Measurements from ENCODE around the gene DNAH3. TPM values are rescaled to one million over a fixed set of nuclear protein-coding genes. Genes with fewer than 3 reads are reported as not detected.

The DNAH3 gene
- total and polyA plus RNA-seq, 2 of the 8 experiments (the other 6 are each of a cell fraction or from before 2014, with no cell fraction given): 0.57 to 0.71 TPM

- no peak for FAIRE-seq
- H4K5ac ChIP-seq (ENCODE audit: insufficient read length, low read depth, low read length): no peak overlapping the region
- no peaks in the 10 kb centered on the region for H3K79me2 ChIP-seq (ENCODE audit: control insufficient read depth in 1 of 2, insufficient read depth in 2 of 2, low read length in 2 of 2)
- H4K8ac ChIP-seq (ENCODE audit: extremely low read depth, insufficient read depth, low read length): no peak overlapping the region
- no peak overlapping the region for H3K56ac ChIP-seq (replicated peaks; ENCODE audit: insufficient read length, low read depth, low read length)
- H3K79me1 ChIP-seq (ENCODE audit: low read depth, low read length): no peaks in the 10 kb centered on the region
- no peaks in the 10 kb centered on the region for H3K4me1 ChIP-seq (replicated peaks in 1 of 4; ENCODE audit: control insufficient read depth in 3 of 4, insufficient read depth in 4 of 4, low read length in 3 of 4)
- H2BK15ac ChIP-seq (ENCODE audit: low read length): no peak overlapping the region
- 98% methylated on average over 5 of the region's 5 CpGs; no CpG with 5 or more reads in 1 of the 2 experiments for WGBS, 2 experiments (ENCODE audit: extremely low coverage in 1 of 2, insufficient coverage in 1 of 2, insufficient read length in 1 of 2, insufficient replicate concordance in 2 of 2, low coverage in 1 of 2, low lambda C conversion rate in 2 of 2, missing lambda C conversion rate in 1 of 2)
- H3K18ac ChIP-seq (ENCODE audit: extremely low read depth, low read length): no peak overlapping the region
- peaks cover 0 to 3% (median 0%) of the 10 kb centered on the region in 4 experiments; a peak in 1 of 8 replicates for H3K36me3 ChIP-seq (ENCODE audit: control insufficient read depth in 2 of 4, insufficient read depth in 4 of 4, low read length in 3 of 4)
- H2BK5ac ChIP-seq (ENCODE audit: low read depth, low read length): no peak overlapping the region
- no peak overlapping the region for H4K91ac ChIP-seq (replicated peaks; ENCODE audit: insufficient read length, low read length)
- CTCF ChIA-PET (ENCODE audit: partially characterized antibody): interaction anchor here (0.7 kb wide), 1 partner anchor 14 kb away, joined by 3 read pairs; no protein-coding TSS in a partner anchor
- no peak overlapping the region for H2AFZ ChIP-seq (ENCODE audit: low read length)
- no peaks in the 10 kb centered on the region for H3K23me2 ChIP-seq (ENCODE audit: low read depth, low read length)
- H3K27ac ChIP-seq (ENCODE audit: low read depth, low read length): no peak overlapping the region
- no peaks in the 10 kb centered on the region for H3K27me3 ChIP-seq (replicated peaks in 1 of 4; ENCODE audit: control insufficient read depth in 3 of 4, extremely low read depth in 1 of 4, insufficient read depth in 3 of 4, low read length in 3 of 4)
- POLR2A ChIA-PET (ENCODE audit: partially characterized antibody): no interaction called here
- H3K23ac ChIP-seq (ENCODE audit: insufficient read length): no peak overlapping the region
- no peaks in the 10 kb centered on the region for H4K20me1 ChIP-seq (replicated peaks in 1 of 2; ENCODE audit: control insufficient read depth in 1 of 2, insufficient read depth in 2 of 2, low read length in 2 of 2)
- no peak overlapping the region for H2AK5ac ChIP-seq (ENCODE audit: low read depth, low read length)
- H3K4ac ChIP-seq (replicated peaks; ENCODE audit: insufficient read length, low read depth, low read length): no peak overlapping the region
- H2BK12ac ChIP-seq (ENCODE audit: low read depth, low read length): no peak overlapping the region
- no peak overlapping the region for H2BK120ac ChIP-seq (replicated peaks; ENCODE audit: low read depth, low read length)
- no peak overlapping the region for H3K14ac ChIP-seq (ENCODE audit: insufficient read length)
- H3K4me3 ChIP-seq (ENCODE audit: extremely low read depth in 1 of 4, insufficient read depth in 2 of 4, low read depth in 3 of 4, low read length in 4 of 4): no peak overlapping the region
- no peak overlapping the region for H3K9ac ChIP-seq (replicated peaks in 1 of 4; ENCODE audit: extremely low read depth in 1 of 4, low read depth in 3 of 4, low read length in 3 of 4)
- H2BK20ac ChIP-seq (ENCODE audit: low read length): no peak overlapping the region
- H3K4me2 ChIP-seq (ENCODE audit: insufficient read depth in 1 of 2, low read depth in 2 of 2, low read length in 2 of 2): no peak overlapping the region
- TF ChIP-seq GABPA (IDR thresholded peaks at IDR 0.05; ENCODE audit: borderline replicate concordance, insufficient read depth, low read length) (no peak), RAD21 (IDR thresholded peaks at IDR 0.05 in 1 of 2, conservative IDR thresholded peaks at IDR 0.05 in 1 of 2; ENCODE audit: low read depth in 2 of 2, low read length in 2 of 2) (no peak), SAP30 (IDR thresholded peaks at IDR 0.05; ENCODE audit: insufficient read depth, insufficient replicate concordance, low read length) (no peak), RXRA (IDR thresholded peaks at IDR 0.05; ENCODE audit: insufficient read depth, low read depth, low read length) (no peak), USF2 (IDR thresholded peaks at IDR 0.05; ENCODE audit: low read length) (no peak), EGR1 (IDR thresholded peaks at IDR 0.05; ENCODE audit: borderline replicate concordance, low read depth, low read length) (no peak)
- no peaks in the 10 kb centered on the region for H3K9me3 ChIP-seq (ENCODE audit: insufficient read depth in 2 of 2, low read depth in 1 of 2, low read length in 1 of 2)
- DNase-seq (ENCODE audit: low read depth in 1 of 2, low spot score in 2 of 2): no peak
Observed at GRCh38 chr16:20928774-20929411, 221.8 kb downstream of the DNAH3 start.

All from H1 (cell line).